Fibroblast of the conjunctiva (primary cell): ENCODE results near the gene RREB1.

Experiments used
- DNase-seq: peaks from one replicate; pipeline ENCODE4 v3.0.0-alpha.2; 2010; ENCODE audit warnings: low read depth

The RREB1 gene

GRCh38 chr6:7125290-7125689 lies 17.5 kb downstream of the RREB1 start:
- DNase-seq = no peak

GRCh38 chr6:7126754-7127153 lies 19.0 kb downstream of the RREB1 start:
- no peak for DNase-seq

- DNase-seq = no peak
These were observed 19.9 kb downstream of the RREB1 start for GRCh38 chr6:7127680-7128079.

GRCh38 chr6:7129360-7129759 lies 21.6 kb downstream of the RREB1 start:
- no peak for DNase-seq

- no peak for DNase-seq
These were observed 22.2 kb downstream of the RREB1 start for GRCh38 chr6:7129784-7130569.

- no peak for DNase-seq
These were observed 23.6 kb downstream of the RREB1 start for GRCh38 chr6:7131390-7131789.

- no peak for DNase-seq
These were observed 24.8 kb downstream of the RREB1 start for GRCh38 chr6:7132398-7133035.

GRCh38 chr6:7134999-7135745 lies 27.4 kb downstream of the RREB1 start:
- no peak for DNase-seq

- no peak for DNase-seq
These were observed 28.0 kb downstream of the RREB1 start for GRCh38 chr6:7135755-7136154.

- no peak for DNase-seq
These were observed 29.1 kb downstream of the RREB1 start for GRCh38 chr6:7136859-7137334.

- peak; percentile 30 for DNase-seq
These were observed 29.7 kb downstream of the RREB1 start for GRCh38 chr6:7137335-7138045.

- DNase-seq = no peak
These were observed 30.3 kb downstream of the RREB1 start for GRCh38 chr6:7138046-7138531.

- no peak for DNase-seq
These were observed 31.2 kb downstream of the RREB1 start for GRCh38 chr6:7138921-7139358.

- no peak for DNase-seq
These were observed 32.2 kb downstream of the RREB1 start for GRCh38 chr6:7139835-7140470.

- peak; percentile 34 for DNase-seq
These were observed 33.0 kb downstream of the RREB1 start for GRCh38 chr6:7140631-7141378.

GRCh38 chr6:7142228-7142801 lies 34.6 kb downstream of the RREB1 start:
- no peak for DNase-seq

GRCh38 chr6:7142918-7143475 lies 35.2 kb downstream of the RREB1 start:
- DNase-seq = no peak

GRCh38 chr6:7143476-7143974 lies 35.8 kb downstream of the RREB1 start:
- DNase-seq = no peak

GRCh38 chr6:7144872-7145584 lies 37.3 kb downstream of the RREB1 start:
- no peak for DNase-seq
